HTERT RPE-1 (cell line): ENCODE measurements around the gene RASA4.
"Not testable (repeated sequence)": the region's sequence is repeated elsewhere in the genome, so short reads cannot be mapped to it uniquely, and the experiment has no call there.

Experiments used
- in situ Hi-C: fragments of 300-500 bp; cut with MboI; formaldehyde crosslinking; loops from 4 replicates; pipeline ENCODE4 v1.14.3; 2020; ENCODE audit warnings: low sequenced_read_pairs

The RASA4 gene

DNA sequence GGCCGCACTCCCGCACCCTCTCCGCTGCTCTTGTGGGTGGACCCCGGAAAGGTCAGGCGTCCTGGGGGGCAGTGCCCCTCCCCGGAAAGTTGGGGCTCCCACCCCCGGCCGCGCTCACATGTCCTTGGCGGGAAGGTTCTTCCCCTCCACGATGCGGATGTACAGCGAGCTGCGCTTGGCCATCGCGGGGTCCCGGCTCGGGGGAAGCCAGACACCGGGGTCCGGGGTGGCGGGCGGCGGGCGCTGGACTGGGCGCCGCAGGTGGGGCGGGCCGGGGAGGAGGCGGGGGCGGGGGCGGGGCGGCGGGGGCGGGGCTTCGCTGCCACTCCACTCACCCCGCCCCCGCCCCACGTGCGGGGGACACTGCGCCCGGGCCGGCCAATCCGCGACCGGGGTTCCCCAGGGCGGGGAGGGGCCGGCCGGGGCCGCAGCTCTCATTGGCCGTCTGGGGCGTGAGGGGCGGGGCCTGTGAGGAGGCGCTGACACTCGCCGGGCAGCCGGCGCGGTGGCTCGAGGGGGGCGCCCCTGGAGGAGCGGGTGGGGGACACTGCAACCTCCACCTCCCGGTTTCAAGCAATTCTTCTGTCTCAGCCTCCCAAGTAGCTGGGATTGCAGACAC, at the start of gene RASA4:
Gene RASA4 (minus strand): TSS at position 250 of the 619 bp plus-strand sequence. CDS start 67 bp downstream, at position 183.
- in situ Hi-C loops: not testable (repeated sequence)

DNA sequence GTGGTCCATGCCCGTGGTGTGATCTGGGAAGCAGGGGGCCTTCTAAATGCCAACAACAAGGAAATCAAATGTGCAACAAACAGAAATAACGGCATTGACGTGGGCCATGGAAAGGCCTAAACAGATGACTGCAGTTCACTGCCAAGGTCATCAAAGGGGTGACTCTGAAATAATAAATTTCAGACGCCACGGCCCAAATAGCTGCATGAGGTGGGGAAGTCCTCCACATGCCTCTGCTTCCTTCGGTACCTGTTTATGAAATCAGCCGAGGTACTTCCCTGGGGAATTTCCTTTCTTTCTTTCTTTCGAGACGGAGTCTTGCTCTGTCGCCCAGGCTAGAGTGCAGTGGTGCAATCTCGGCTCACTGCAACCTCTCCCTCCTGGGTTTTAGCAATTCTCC, 48.2 kb upstream of the RASA4 start:
- in situ Hi-C loops: not testable (repeated sequence)

DNA sequence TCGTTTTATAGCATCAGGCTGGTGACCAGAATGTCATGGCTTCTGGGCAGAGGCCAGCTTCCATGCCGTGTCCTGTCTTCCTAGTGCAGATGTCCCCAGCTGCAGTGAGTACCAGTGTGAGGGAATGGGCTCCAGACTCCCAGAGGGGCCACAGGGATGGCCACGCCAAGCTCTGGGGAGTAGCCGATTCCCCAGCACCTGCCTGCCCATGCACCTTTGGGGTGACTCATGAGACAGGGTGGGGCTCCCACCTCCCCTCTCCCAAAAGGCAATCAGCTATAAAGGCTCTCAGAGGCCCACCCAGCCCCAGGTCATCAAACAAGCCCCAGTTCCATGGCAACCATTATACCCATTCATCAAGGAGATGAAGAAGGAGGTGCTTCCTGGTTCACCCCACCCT, 33.4 kb upstream of the RASA4 start, which contains the start of gene SPDYE2B:
Gene SPDYE2B (plus strand): TSS at position 396 of the 400 bp plus-strand sequence. CDS start 2,030 bp downstream, outside the sequence.
- in situ Hi-C loops: not testable (repeated sequence)

DNA sequence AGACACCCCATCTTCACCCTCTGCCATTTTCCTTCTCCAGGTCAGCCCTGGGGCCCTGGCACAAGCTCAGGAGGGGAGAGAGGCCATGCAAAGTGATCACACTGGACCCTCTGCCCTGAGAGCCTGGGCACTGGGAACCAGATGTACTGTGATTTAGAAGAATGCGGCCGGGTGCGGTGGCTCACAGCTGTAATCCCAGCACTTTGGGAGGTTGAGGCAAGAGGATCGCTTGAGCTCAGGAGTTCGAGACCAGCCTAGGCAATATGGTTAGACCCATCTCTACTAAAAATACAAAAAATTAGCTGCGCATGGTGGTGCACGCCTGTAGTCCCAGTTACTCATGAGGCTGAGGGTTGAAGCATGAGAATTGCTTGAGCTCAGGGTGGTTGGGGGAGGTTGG, 31.3 kb upstream of the RASA4 start:
- in situ Hi-C loops: not testable (repeated sequence)

DNA sequence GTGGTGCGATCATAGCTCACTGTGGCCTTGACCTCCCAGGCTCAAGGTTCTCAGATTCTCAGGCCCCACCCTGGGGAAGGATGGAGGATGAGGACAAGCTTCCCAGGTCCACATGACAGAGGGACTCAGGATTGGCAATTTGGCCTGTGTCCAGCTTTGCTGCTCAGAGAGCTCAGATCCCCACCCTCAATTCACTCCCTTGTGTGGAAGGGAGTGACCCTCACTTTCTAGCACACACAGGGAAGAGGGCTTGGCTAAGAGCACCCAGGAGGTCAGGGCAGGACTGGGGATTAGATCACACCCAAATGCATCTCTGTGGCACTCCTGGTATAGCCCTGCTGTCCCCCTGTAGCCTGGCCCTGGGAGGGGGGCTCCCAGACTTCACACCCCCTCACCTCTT, 26.8 kb upstream of the RASA4 start:
- in situ Hi-C loops: not testable (repeated sequence)

DNA sequence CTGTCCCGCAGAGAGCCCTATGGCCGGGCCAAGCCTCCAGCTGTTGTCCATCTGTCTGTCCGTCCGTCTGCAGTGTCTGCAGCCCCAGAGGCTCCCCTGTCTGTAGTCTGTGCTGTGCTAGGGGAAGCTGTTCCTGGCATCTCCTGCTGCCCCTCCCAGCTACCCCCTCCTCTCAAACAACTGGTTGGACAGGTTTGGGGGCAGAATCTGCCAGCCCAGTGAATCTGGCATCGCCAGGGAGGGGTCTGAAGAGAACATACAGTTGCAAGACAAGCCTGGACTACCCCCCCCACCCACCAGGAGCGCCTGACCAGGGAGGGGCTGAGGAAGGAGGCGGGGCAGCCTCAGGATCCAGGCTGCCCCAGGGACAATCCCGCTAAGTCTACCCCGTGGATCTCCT, 26.1 kb upstream of the RASA4 start, which contains the start of gene UPK3BL1:
Gene UPK3BL1 (minus strand): TSS at position 101 of the 400 bp plus-strand sequence. CDS start 50 bp downstream, at position 51.
- in situ Hi-C loops: not testable (repeated sequence)

DNA sequence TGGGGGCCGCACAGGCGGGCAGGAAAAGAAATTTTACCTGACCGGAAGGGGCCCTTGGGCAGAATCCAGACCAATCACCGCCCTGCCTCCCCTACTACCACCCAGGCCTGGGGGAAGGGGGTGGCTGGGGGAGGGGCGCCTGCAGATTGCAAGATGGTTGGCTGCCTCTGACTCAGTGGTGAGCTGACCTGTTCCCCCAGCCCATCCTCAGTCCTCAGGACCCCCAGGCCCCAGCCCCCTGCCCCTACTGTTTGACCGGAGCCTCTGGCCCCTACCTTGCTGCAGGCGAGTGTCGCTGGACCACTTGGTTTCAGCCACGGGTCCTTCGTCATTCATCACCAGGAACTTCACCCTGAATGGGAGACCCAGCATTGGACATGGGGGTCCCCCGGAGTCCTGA, 22.3 kb upstream of the RASA4 start:
- in situ Hi-C loops: not testable (repeated sequence)

DNA sequence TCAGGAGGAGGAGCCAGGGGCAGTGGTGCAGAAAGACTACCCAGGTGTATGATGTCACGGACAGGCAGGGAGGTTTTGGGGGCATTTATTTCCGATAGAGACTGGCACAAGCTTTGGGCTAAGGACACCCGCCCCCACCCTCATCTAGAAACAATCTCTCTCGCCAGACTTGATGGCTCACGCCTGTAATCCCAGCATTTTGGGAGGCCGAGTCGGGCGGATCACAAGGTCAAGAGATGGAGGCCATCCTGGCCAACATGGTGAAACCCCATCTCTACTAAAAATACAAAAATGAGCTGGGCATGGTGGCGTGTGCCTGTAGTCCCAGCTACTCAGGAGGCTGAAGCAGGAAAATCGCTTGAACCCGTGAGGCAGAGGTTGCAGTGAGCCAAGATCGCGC, 20.4 kb upstream of the RASA4 start:
- in situ Hi-C loops: not testable (repeated sequence)

DNA sequence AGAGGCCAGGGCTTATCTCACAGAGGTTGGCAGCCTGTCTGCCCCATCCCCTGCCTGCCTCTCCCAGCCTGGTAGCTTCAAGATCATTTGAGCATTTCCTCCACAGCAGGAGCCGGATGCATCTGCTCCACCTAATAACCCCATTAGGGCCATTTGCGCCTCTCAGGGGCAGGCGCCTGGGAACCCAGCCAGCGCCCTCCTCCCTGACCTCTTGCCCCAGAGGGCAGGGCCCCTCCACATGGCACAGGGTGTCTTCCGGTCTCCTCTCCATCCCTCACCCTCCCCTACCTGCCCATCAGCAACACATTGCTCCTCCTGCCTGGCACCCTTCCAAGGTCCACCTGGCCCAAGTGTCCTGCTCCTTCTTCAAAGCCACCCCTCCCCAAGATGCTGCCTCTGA, 18.8 kb upstream of the RASA4 start:
- in situ Hi-C loops: not testable (repeated sequence)

DNA sequence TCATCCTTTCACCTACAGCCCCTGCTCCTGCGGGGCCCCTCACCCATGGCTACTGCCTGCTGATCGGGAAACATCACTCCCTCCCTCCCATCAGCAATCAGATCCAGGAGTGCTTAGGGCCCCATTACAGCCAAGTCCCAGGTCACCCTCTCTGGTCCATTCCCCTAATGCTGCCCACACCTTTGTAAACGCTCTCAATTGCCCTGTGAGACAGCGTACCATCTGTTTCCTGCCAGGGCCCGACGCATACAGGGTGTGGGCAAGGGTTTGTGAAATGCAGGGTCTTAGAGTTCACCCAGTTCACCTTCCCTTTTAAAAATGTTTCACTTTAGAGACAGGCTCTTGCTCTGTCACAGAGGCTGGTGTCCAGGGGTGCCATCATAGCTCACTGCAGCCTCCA, 17.7 kb upstream of the RASA4 start:
- in situ Hi-C loops: not testable (repeated sequence)

DNA sequence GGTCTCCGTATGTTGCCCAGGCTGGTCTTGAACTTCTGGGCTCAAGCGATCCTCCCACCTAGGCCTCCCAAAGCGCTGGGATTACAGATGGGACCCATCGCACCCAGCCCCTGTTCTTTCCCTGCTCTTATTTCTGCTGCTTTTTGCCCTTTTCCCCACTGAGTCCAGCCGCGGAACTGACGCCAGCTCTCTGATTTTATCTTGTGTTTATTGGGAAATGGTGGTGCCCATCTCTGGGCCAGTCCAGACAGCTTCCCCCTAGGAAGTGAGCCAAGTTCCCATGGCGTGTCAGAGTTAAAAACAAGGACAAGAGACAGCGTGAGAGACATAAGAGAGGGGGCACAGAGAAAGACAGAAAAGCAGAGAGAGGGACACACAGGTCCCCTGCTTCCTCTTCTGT, 14.1 kb upstream of the RASA4 start:
- in situ Hi-C loops: not testable (repeated sequence)

DNA sequence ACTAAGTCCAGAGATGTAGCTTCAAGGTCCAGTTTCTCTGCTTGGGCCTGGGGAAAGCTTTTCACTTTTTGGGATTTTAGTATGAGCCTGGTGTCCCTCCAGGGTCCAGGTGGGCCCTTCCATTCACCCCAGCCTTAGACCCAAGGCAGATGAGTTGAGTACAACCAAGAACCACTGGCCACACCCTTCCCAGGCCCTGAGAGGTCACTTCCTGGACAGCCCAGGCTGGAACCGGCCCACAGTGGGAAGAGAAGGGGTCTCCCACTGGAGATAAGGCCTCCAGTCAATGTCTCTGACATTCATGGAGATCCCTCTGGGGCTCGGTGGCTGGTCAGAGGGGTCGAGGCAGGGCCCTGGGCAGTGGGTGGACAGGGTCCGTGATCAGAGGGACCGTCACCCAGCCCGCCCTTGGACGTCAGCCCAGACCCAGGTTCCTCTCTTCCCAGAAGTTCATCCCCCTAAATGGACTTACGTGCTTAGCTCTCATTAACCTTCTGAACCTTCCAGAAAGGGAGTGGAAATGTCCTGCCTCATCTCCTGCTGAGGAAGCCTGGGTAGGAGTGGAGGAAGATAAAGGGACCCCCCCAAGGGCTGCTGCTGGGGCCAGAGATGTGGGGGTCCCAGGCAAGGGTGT, 10.8 kb upstream of the RASA4 start:
- in situ Hi-C loops: not testable (repeated sequence)

DNA sequence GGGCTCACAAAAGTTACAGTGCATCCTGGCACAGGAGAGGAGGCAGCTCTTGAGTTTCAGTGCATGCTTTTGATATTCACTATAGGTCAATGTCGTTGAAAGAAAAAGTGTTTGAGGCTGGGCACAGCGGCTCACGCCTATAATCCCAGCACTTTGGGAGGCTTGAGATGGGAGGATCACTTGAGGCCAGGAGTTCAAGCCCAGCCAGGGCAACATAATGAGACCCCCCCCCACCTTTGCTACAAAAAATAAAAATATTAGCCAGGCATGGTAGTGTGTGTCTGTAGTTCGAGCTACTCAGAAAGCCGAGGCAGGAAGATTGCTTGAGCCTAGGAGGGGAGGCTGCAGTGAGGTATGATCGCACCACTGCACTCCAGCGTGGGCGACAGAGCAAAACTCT, 1.6 kb upstream of the RASA4 start:
- in situ Hi-C loops: not testable (repeated sequence)

DNA sequence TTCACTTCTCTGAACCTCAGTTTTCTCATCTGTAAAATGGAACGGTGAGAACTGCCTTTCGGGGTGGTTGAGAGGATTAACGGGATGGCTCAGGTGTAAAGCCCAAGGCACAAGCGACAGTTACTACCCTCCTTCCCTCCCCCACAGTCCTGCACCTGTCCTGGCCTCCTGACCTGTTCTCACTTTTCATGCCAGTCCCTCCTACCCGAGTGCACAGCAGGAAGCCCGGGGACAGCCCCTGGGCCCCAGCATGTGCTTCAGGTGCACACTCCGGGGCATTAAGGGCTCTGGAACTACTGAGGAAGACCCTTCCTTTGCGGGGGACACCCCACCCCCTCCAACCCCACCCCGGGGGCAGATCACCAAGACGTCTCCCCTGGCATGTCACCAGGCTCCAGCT, 626 bp downstream of the RASA4 start:
- in situ Hi-C loops: not testable (repeated sequence)

DNA sequence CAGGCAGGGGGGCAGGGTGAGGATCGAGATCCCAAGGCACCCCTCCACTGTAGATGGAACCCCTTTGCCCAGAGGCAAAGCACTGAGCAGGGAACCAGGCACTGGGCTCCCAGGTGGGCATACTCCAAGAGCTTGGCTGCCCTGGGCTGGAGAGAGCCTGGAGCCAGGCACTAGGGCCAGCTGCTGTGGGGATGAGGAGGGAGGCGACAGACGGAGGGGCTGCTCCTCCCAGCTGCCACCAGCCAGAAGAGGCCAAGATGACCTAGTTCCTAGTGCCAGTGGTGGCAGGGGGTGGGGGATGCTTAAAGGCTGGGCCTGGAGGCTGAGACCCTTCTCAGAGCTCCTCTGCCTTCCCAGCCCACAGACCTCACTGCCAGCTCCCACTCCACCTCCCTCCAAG, 1.7 kb downstream of the RASA4 start:
- in situ Hi-C loops: not testable (repeated sequence)

DNA sequence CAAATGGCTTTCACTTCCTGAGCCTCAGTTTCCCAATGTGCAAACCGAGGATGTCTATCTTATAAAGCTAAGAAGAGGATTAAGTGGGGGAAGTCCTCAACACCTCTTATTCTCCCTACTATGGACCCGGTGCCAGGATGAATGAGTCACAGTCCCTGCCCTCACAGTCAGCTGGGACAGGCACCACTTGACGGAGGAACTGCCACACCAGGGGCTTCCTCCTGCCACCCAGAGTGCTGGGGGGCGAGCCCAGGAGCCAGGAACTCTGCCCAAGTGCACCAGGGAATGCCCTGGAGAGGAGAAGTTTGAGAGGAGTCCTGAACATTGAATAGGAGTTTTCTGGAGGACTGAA, 2.2 kb downstream of the RASA4 start:
- in situ Hi-C loops: not testable (repeated sequence)

DNA sequence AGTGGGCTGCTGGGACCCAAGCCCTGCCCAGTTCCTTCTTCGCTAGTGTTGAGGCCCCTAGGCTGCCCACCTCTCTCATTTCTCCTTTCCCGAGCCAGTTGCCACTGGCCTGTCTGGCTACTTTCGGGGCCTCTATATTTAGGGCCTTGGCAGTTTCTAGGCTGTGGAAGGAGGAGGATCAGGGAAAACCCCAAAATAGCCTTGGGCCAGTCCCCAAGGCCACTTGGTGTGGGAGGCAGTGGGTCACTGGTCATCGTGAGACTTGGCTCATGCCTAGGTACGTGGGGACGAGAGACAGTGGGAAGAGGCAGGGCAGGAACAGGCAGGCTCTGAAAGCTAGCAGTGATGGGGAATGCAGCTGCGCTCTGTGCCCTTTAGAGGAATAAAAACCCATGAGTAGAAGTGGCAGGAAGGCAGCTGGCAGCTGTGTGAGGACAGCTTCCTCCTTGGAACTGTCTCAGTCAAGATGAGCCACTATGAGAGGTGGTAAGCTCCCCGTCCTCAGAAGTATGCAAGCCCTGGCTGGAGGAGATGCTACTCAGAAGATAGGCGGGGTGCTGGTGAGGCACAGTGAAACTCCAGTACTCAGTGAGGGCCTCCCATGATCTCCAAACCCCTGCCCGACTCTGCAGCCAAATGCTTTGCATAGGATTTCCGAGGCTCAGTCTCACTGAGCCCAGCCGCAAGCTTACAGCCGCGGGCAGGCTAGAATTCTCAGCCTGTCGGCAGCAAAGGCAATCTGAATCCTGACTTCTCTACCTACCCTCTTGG, 2.8 kb downstream of the RASA4 start:
- in situ Hi-C loops: not testable (repeated sequence)

DNA sequence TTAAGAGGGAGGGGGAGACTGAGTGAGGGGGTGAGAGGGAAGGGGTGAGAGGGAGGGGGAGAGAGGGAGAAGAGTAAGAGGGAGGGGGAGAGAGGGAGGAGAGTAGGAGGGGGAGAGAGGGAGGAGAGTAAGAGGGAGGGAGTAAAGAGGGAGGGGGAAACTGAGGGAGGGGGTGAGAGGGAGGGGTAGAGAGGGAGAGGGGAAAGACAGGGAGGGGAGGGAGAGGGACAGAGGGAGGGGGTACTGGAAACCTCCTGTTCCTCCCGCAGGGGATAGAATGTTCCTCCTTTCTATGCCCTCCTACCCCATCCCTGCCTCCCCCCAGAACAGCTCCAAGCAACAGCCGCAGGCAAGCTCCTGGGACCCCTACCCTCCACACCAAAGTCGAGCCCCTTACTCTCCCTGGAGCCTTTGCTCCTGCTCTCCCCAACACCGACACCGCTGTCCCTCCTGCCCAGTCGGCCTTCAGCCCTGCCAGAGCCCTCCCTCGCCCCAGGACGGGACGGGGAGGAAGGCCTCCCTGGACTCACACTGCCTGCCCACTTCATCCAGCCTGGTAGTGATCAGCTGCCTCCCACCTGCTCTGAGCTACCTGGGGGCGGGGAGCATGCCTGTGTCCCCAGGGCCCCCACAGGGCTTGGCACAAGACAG, 4.8 kb downstream of the RASA4 start:
- in situ Hi-C loops: not testable (repeated sequence)

DNA sequence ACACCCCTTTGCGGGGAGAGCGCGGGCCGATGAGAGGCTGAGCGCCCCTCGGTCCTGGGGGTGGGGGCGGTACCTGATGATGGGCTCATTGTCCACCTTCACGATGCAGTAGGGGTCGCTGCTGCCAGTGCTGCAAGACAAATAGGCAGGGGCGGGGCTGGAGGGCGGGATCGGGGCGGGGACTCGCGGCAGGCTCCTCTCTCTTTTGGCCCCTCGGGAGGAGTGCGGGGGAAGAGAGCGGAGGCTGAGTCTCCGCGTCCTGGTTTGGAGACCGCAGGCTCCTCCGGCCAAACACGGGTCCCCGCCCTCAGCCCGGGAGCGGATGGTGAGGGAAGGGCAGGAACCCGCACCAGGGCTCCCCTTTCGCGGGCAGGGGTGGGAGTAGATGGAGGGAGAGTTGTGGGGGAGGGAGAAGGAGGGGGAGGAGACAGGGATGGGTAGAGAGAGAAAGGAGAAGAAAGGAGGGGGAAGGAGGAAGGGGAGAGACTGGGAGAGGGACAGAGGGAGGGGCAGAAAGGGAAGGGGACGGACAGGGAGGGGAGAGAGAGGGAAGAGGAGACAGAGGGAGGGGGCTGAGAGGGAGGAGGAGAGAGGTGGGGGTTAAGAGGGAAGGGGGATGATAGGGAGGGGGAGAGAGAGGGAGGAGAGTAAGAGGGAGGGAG, 5.4 kb downstream of the RASA4 start:
- in situ Hi-C loops: not testable (repeated sequence)

DNA sequence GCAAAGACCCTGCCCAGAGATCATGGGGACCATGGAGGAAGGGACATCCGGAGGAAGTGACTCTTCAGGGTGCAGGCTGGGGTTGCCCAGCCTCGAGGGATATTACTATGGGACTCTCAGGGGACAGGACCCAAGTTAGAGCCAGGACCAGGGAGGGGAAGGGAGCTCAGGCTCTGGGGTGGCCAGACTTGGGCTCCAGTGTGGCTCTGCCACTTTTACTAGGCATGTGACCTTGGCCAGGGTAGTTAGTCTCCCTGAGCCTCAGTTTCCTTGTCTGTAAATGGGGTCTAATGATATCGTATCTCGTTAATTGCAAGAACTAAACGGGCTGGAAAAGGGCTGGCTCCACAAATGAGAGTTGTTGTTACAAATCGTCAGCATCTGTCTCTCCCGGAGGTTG, 6.1 kb downstream of the RASA4 start:
- in situ Hi-C loops: not testable (repeated sequence)

DNA sequence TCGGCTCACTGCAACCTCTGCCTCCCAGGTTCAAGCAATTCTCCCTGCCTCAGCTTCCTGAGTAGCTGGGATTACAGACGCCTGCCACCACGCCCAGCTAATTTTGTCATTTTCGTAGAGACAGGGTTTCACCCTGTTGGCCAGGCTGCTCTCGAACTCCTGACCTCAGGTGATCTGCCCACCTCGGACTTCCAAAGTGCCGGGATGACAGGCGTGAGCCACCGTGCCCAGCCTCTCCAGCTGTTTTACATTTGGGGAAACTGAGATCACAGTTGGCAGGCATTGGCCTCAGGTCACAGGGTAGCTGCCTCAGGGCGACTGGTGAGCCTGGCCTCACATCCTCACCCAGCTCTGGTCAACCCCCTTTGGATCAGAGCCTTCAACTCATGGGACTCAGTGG, 6.8 kb downstream of the RASA4 start:
- in situ Hi-C loops: not testable (repeated sequence)
